H1 (cell line): ENCODE measurements around the gene ZNF624. TPM values are rescaled to one million over a fixed set of nuclear protein-coding genes. Genes with fewer than 3 reads are reported as not detected.

Experiments
- CHD2 ChIP-seq: IDR thresholded peaks from 2 replicates; pipeline ENCODE4 v1.6.1; 2012; ENCODE audit warnings: low read length, improper control_type of control experiment
- CTCF ChIP-seq, 3 experiments: IDR thresholded peaks; 1 replicate in 2 of 3; 2 replicates in 1 of 3; pipeline versions ENCODE4 v1.5.1 to v1.6.1; 2011; ENCODE audit warnings: low read length in 3 of 3, mild to moderate bottlenecking in 3 of 3, inconsistent platforms in 2 of 3, low read depth in 1 of 3, moderate library complexity in 1 of 3; ENCODE audit not compliant: insufficient read depth in 1 of 3; ENCODE audit errors: control extremely low read depth in 1 of 3
- E2F6 ChIP-seq: IDR thresholded peaks from 2 replicates; pipeline ENCODE4 v1.6.1; 2012; ENCODE audit warnings: inconsistent platforms
- EP300 ChIP-seq, 2 experiments: IDR thresholded peaks; 1 replicate in 1 of 2; 2 replicates in 1 of 2; pipeline ENCODE4 v1.6.1; 2011 to 2012; ENCODE audit warnings: low read depth in 2 of 2, low read length in 2 of 2, mild to moderate bottlenecking in 2 of 2, borderline replicate concordance in 1 of 2, inconsistent platforms in 1 of 2, moderate library complexity in 1 of 2
- KDM5A ChIP-seq: fragments of 200-600 bp; IDR thresholded peaks from 2 replicates; pipeline ENCODE4 v1.7.1; 2012; ENCODE audit warnings: mild to moderate bottlenecking, low read length, inconsistent platforms, mixed read lengths
- POU5F1 ChIP-seq: IDR thresholded peaks from 2 replicates; pipeline ENCODE4 v1.6.1; 2011; ENCODE audit warnings: low read depth, mild to moderate bottlenecking, low read length, moderate library complexity
- RFX5 ChIP-seq: IDR thresholded peaks from 2 replicates; pipeline ENCODE4 v1.6.1; 2011; ENCODE audit warnings: low read depth, low read length, improper control_type of control experiment, borderline replicate concordance
- SAP30 ChIP-seq: fragments of 300-600 bp; sonication (generic); IDR thresholded peaks from 2 replicates; pipeline ENCODE4 v1.7.1; 2012; ENCODE audit warnings: low read length, moderate library complexity, mild to moderate bottlenecking, inconsistent platforms; ENCODE audit not compliant: insufficient read depth, insufficient replicate concordance
- SRF ChIP-seq: IDR thresholded peaks from 2 replicates; pipeline ENCODE4 v1.6.1; 2011; ENCODE audit warnings: mild to moderate bottlenecking, low read depth, low read length, moderate library complexity
- SUZ12 ChIP-seq: fragments of 200-600 bp; sonication (generic); IDR thresholded peaks from 2 replicates; pipeline ENCODE4 v1.6.1; 2012; ENCODE audit warnings: mild to moderate bottlenecking, inconsistent platforms, low read length, moderate library complexity, mixed read lengths
- TAF7 ChIP-seq: optimal IDR thresholded peaks from 2 replicates; pipeline ENCODE3; 2011; ENCODE audit warnings: low read depth, mild to moderate bottlenecking, inconsistent platforms, low read length, moderate library complexity, borderline replicate concordance
- TCF12 ChIP-seq: IDR thresholded peaks from 2 replicates; pipeline ENCODE4 v1.6.1; 2011; ENCODE audit warnings: low read depth, mild to moderate bottlenecking, low read length
- YY1 ChIP-seq: IDR thresholded peaks from 2 replicates; pipeline ENCODE4 v1.6.1; 2011; ENCODE audit warnings: low read depth, mild to moderate bottlenecking, low read length
- polyA plus RNA-seq, 7 experiments: library from polyadenylated mRNA; depleted of rRNA in 3 of 7; stranded (reverse) in 5 of 7; unstranded in 2 of 7; fragments of >200 nt in 5 of 7; fragments of 200-250 nt in 2 of 7; gene quantifications; 1 replicate in 5 of 7; 2 replicates in 1 of 7; 4 replicates in 1 of 7; pipeline versions ENCODE4 v1.2.1 to v1.2.3, GENCODE V29; 2011 to 2013; ENCODE audit warnings: missing spikeins in 2 of 7, mixed read lengths in 2 of 7
- total RNA-seq: library from RNA; stranded (reverse); fragmentation: NEBNext Ultra II Directional; extraction: Animal tissue kit (Norgen Biotek cat#: 25700); gene quantifications from 2 replicates; pipeline ENCODE4 v1.2.1, GENCODE V29; 2021

Gene ZNF624
- total and polyA plus RNA-seq, 2 of the 8 experiments (the other 6 are each of a cell fraction or from before 2014, with no cell fraction given): 0.39 to 2.5 TPM

- TF ChIP-seq TCF12 (no peak), CTCF (IDR thresholded peaks at IDR 0.05; ENCODE audit: control extremely low read depth in 1 of 3, insufficient read depth in 1 of 3, low read depth in 1 of 3, low read length in 3 of 3) (peak; percentile 96 to 97 (median 96)), RFX5 (no peak), SAP30 (no peak), E2F6 (peak; percentile 70), TAF7 (no peak), EP300 (IDR thresholded peaks at IDR 0.05; ENCODE audit: borderline replicate concordance in 1 of 2, low read depth in 2 of 2, low read length in 2 of 2) (no peak), POU5F1 (no peak), YY1 (0 out of 2 replicates have a peak, but pooled peaks have one; percentile 48), SRF (no peak), KDM5A (no peak), CHD2 (no peak), SUZ12 (no peak)
Measured at GRCh38 chr17:16589097-16589969, 64.3 kb downstream of the ZNF624 start (continued).
